ENCODE data around the gene KAT6B. TPM values are rescaled to one million over a fixed set of nuclear protein-coding genes. Genes with fewer than 3 reads are reported as not detected.

The KAT6B gene
- total RNA-seq, 1 experiment from 2014 or later: 14.9 TPM

- H3K27me3 Mint-ChIP-seq (ENCODE audit: insufficient read depth, unreplicated experiment): no peaks in the 10 kb centered on the region
- no TSS peak for BruUV-seq (replicated peaks)
- H3K4me1 Mint-ChIP-seq (ENCODE audit: low read depth, unreplicated experiment): no peaks in the 10 kb centered on the region
- Histone ChIP-seq H3K9me3 (no peaks in the 10 kb centered on the region), H3K4me1 (peaks cover 5% of the 10 kb centered on the region; the same call in 1 of the 2 replicates), H3K27me3 (replicated peaks; ENCODE audit: control insufficient read depth, insufficient read depth, low read length) (no peaks in the 10 kb centered on the region), H3K4me3 (ENCODE audit: low read depth, low read length) (no peak overlapping the region), H3K36me3 (ENCODE audit: control insufficient read depth, insufficient read depth, low read length) (no peaks in the 10 kb centered on the region)
- H3K27ac Mint-ChIP-seq (ENCODE audit: unreplicated experiment): no peak overlapping the region
- no peak overlapping the region for H3K4me3 Mint-ChIP-seq (ENCODE audit: unreplicated experiment)
- H3K9me3 Mint-ChIP-seq (ENCODE audit: unreplicated experiment): no peaks in the 10 kb centered on the region
- no peak for TF ChIP-seq CTCF (IDR thresholded peaks at IDR 0.05; ENCODE audit: insufficient read depth in 1 of 2, low read depth in 1 of 2, low read length in 1 of 2, severe bottlenecking in 1 of 2, unreplicated experiment in 1 of 2)
- DNase-seq: no peak
- CTCF ChIA-PET: no interaction called here
- intact Hi-C loops (cut with micrococcal nuclease; ENCODE audit: unreplicated experiment): no loop called here
- H3K36me3 Mint-ChIP-seq (ENCODE audit: insufficient read depth, unreplicated experiment): no peaks in the 10 kb centered on the region
- POLR2A ChIA-PET: no interaction called here
Observed at GRCh38 chr10:74957285-74957961, 131.0 kb downstream of the KAT6B start.

GRCh38 chr10:74958316-74958715 lies 131.9 kb downstream of the KAT6B start:
- peaks cover 1% of the 10 kb centered on the region; the same call in 1 of the 2 replicates for H3K4me1 ChIP-seq
- TF ChIP-seq CTCF (IDR thresholded peaks at IDR 0.05; ENCODE audit: insufficient read depth in 1 of 2, low read depth in 1 of 2, low read length in 1 of 2, severe bottlenecking in 1 of 2, unreplicated experiment in 1 of 2): no peak
- no peaks in the 10 kb centered on the region for H3K4me1 Mint-ChIP-seq (ENCODE audit: low read depth, unreplicated experiment)
- no peaks in the 10 kb centered on the region for H3K9me3 ChIP-seq
- no TSS peak for BruUV-seq (replicated peaks)
- POLR2A ChIA-PET: no interaction called here
- no peaks in the 10 kb centered on the region for H3K9me3 Mint-ChIP-seq (ENCODE audit: unreplicated experiment)
- H3K36me3 ChIP-seq (ENCODE audit: control insufficient read depth, insufficient read depth, low read length): no peaks in the 10 kb centered on the region
- H3K27me3 ChIP-seq (replicated peaks; ENCODE audit: control insufficient read depth, insufficient read depth, low read length): no peaks in the 10 kb centered on the region
- no peak for DNase-seq
- H3K36me3 Mint-ChIP-seq (ENCODE audit: insufficient read depth, unreplicated experiment): peaks cover 2% of the 10 kb centered on the region
- intact Hi-C loops (cut with micrococcal nuclease; ENCODE audit: unreplicated experiment): no loop called here
- no peak overlapping the region for H3K4me3 ChIP-seq (ENCODE audit: low read depth, low read length)
- CTCF ChIA-PET: no interaction called here
- no peak overlapping the region for H3K27ac Mint-ChIP-seq (ENCODE audit: unreplicated experiment)
- H3K4me3 Mint-ChIP-seq (ENCODE audit: unreplicated experiment): no peak overlapping the region
- H3K27me3 Mint-ChIP-seq (ENCODE audit: insufficient read depth, unreplicated experiment): no peaks in the 10 kb centered on the region

GRCh38 chr10:74960670-74961069 lies 134.3 kb downstream of the KAT6B start:
- intact Hi-C loops (cut with micrococcal nuclease; ENCODE audit: unreplicated experiment): no loop called here
- no peak overlapping the region for H3K4me3 Mint-ChIP-seq (ENCODE audit: unreplicated experiment)
- H3K9me3 Mint-ChIP-seq (ENCODE audit: unreplicated experiment): no peaks in the 10 kb centered on the region
- Histone ChIP-seq H3K4me1 (no peaks in the 10 kb centered on the region), H3K36me3 (ENCODE audit: control insufficient read depth, insufficient read depth, low read length) (no peaks in the 10 kb centered on the region), H3K27me3 (replicated peaks; ENCODE audit: control insufficient read depth, insufficient read depth, low read length) (no peaks in the 10 kb centered on the region), H3K9me3 (no peaks in the 10 kb centered on the region), H3K4me3 (ENCODE audit: low read depth, low read length) (no peak overlapping the region)
- ChIA-PET POLR2A (no interaction called here), CTCF (no interaction called here)
- no peak overlapping the region for H3K27ac Mint-ChIP-seq (ENCODE audit: unreplicated experiment)
- BruUV-seq (replicated peaks): no TSS peak
- H3K36me3 Mint-ChIP-seq (ENCODE audit: insufficient read depth, unreplicated experiment): peaks cover 4% of the 10 kb centered on the region
- no peak for DNase-seq
- H3K4me1 Mint-ChIP-seq (ENCODE audit: low read depth, unreplicated experiment): no peaks in the 10 kb centered on the region
- no peaks in the 10 kb centered on the region for H3K27me3 Mint-ChIP-seq (ENCODE audit: insufficient read depth, unreplicated experiment)
- no peak for TF ChIP-seq CTCF (IDR thresholded peaks at IDR 0.05; ENCODE audit: insufficient read depth in 1 of 2, low read depth in 1 of 2, low read length in 1 of 2, severe bottlenecking in 1 of 2, unreplicated experiment in 1 of 2)
